HG02981 (cell line): ENCODE results near the gene NPTN.

Source experiments
- ATAC-seq: cut with Tn5 transposase; IDR thresholded peaks from one replicate; pipeline ENCODE4 v1.9.1; 2021; ENCODE audit warnings: mild to moderate bottlenecking, moderate library complexity; ENCODE audit not compliant: unreplicated experiment

The NPTN gene

GRCh38 chr15:73633991-73634495, 854 bp upstream of the NPTN start:
- ATAC-seq: no peak

- ATAC-seq: peak; percentile 5
Measured at GRCh38 chr15:73632670-73633058, 525 bp downstream of the NPTN start.

- no peak for ATAC-seq
Measured at GRCh38 chr15:73631915-73632669, 1.1 kb downstream of the NPTN start.

DNA sequence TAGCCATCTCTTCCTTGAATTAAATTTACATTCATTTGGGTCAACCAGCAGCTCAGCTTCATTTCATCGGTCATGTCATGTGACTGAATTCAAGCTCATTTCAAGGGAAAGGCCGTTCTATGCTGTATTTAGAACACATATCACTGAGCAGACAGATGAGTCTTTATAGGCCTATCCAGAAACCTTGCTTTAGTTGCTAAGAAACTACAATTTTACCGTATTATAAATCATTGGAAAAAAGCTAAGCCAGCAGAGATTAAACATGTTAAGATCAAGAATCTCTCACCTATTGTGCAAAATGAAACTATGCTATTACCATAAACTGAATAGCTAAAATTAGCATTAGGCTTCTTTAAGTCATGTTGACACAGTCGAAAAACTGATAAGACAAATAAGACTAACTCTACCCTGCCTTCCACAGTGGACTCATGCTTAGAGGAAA, 2.2 kb downstream of the NPTN start:
- no peak for ATAC-seq

- ATAC-seq: no peak
Measured at GRCh38 chr15:73629798-73630429, 3.3 kb downstream of the NPTN start.

GRCh38 chr15:73628976-73629797, 4.0 kb downstream of the NPTN start:
- ATAC-seq: no peak

GRCh38 chr15:73628102-73628501, 5.1 kb downstream of the NPTN start:
- ATAC-seq: no peak

DNA sequence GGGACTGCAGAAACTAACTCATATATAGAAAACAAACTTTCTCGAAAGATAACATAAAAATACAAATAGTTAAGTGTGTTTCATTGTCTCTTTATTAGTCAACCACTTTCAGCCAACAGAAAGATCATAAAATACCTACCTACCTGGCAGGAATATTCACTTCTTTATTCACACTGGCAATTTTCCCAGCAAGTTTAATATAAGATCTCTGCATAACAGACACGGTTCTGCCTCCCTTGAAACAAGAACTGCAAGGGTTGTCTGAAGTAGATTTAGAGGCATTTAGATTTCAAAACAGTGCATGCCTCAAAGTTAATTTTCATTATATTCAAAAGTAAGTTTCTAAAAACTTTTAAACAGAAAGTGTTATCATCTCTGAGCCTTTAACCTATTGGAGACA, 7.1 kb downstream of the NPTN start:
- ATAC-seq: no peak

DNA sequence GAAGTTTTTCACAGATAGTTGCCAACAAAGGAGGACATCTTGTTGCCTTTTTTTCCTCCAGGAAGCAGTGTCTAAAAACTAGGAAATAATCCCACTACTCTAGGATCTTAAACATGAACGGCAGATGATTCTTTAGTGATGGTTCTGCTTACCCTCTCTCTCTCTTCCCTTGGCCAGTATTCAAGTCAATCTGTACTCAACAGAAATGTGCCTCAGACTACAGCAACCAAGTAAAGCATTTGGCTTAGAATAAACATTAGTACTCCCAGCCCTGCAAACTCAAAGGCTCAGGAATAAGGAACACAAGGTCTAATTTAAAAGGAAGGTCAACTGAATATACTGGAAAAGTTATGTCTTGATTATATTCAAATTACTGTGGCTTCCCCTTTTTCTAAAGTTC, 8.7 kb downstream of the NPTN start:
- ATAC-seq: no peak

DNA sequence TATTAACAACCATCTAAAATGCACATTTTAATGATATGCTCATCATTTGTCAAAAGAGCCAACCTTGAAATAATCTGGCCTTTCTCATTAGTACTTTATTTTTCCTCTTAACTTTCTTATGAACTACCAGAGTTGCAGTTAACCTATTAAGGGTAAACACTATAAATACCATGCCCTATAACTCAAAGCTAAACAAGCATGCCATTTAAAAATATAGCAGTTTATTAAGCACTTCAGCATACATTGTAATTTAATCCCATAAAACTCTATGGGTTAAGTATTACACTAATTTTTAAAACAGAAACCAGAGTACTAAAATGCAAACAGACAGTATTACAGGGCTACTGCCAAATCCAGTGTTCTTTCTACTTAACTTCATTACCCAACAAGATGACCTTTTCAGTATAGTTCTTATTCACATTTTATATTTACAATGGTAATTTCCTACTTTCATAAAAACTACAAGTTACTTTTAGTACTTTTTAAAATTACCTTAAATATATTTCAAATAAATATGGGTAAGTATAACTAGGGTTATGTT, 11.8 kb downstream of the NPTN start:
- ATAC-seq: no peak

GRCh38 chr15:73620078-73620477, 13.1 kb downstream of the NPTN start:
- ATAC-seq: no peak

DNA sequence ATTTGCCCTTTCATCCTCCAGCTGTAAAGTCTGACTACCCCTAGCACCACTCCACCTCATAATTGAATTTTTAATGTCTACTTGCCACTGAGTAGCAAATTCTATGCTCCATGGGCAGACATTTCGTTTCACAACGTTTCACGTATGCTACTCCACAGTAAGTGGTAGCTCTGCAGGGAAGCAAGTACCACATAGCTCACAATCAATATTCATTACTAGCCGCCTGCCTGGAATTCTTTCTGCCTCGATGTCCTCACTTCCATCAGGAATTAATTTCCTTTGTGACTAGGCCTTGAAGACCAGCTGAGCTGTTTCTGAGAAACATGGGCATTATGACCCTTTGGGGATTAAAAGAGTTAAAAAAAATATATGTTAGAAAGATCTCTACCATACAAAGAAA, 15.3 kb downstream of the NPTN start:
- ATAC-seq: no peak

- no peak for ATAC-seq
Measured at GRCh38 chr15:73617301-73617831, 15.8 kb downstream of the NPTN start.

- no peak for ATAC-seq
Measured at GRCh38 chr15:73608941-73609340, 24.2 kb downstream of the NPTN start.

GRCh38 chr15:73608475-73608874, 24.7 kb downstream of the NPTN start:
- ATAC-seq: no peak

DNA sequence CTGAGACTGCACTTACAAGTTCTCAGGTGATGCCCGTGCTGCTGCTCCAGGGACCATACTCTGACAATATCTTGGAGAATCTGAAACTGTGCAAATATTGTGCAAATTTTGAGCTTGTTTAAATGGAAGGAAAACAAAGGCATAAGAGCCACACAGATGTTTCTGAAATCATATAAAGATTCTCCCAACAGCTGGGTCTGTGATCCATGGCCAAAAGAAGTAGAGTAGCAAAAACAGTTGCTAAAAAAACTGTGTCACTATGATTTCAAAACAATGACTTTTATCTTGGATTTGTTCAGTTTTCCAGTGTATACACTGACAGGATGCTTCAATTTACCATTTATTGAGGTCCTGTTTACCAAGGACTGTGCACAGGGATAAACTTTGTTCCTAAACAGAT, 25.3 kb downstream of the NPTN start:
- ATAC-seq: no peak

GRCh38 chr15:73607405-73607804, 25.8 kb downstream of the NPTN start:
- ATAC-seq: no peak

GRCh38 chr15:73605759-73606436, 27.3 kb downstream of the NPTN start:
- no peak for ATAC-seq

- no peak for ATAC-seq
Measured at GRCh38 chr15:73604477-73604876, 28.7 kb downstream of the NPTN start.

GRCh38 chr15:73602992-73603391, 30.2 kb downstream of the NPTN start:
- ATAC-seq: no peak
